WTC11 (cell line): ENCODE measurements around the gene SERPING1. TPM values are rescaled to one million over a fixed set of nuclear protein-coding genes. Genes with fewer than 3 reads are reported as not detected.

Experiments
- ATAC-seq: fragments of 200-7000 bp; cut with Tn5 transposase; 2 replicates; pipeline ENCODE4 v1.10.0; 2021; ENCODE audit warnings: mild to moderate bottlenecking, moderate library complexity
- CTCF ChIA-PET: fragments of 300-600 bp; sonication (Branson Sonifier 250); formaldehyde crosslinking; loops from one replicate; lab custom pipeline; 2021; ENCODE audit warnings: antibody characterized with exemption; lab: Charles Lee
- POLR2A ChIA-PET: fragments of 350-600 bp; sonication (Branson Sonifier 250); formaldehyde crosslinking; loops from one replicate; lab custom pipeline; 2021; ENCODE audit warnings: antibody characterized with exemption; lab: Charles Lee
- DNase-seq: peaks from one replicate; pipeline ENCODE4 v3.0.0; 2021; ENCODE audit warnings: low spot score
- H3K27ac Mint-ChIP-seq: 2 replicates; pipeline ENCODE4 v1.8.0; 2021; ENCODE audit warnings: mixed read lengths
- H3K27me3 Mint-ChIP-seq: 2 replicates; pipeline ENCODE4 v1.8.0; 2021; ENCODE audit warnings: low read depth, mild to moderate bottlenecking, moderate library complexity, mixed read lengths
- H3K36me3 Mint-ChIP-seq: 2 replicates; pipeline ENCODE4 v1.8.0; 2021; ENCODE audit warnings: mixed read lengths
- H3K4me1 Mint-ChIP-seq: 2 replicates; pipeline ENCODE4 v1.8.0; 2022; ENCODE audit warnings: mixed read lengths
- H3K4me3 Mint-ChIP-seq: 2 replicates; pipeline ENCODE4 v1.8.0; 2021; ENCODE audit warnings: mild to moderate bottlenecking, moderate library complexity, mixed read lengths
- H3K9me3 Mint-ChIP-seq: 2 replicates; pipeline ENCODE4 v1.8.0; 2021; ENCODE audit warnings: mixed read lengths
- FOXJ3 ChIP-seq: sonication (generic); formaldehyde crosslinking; IDR thresholded peaks from 2 replicates; pipeline ENCODE4 v1.9.0; 2021; ENCODE audit warnings: missing genetic modification reagents, mild to moderate bottlenecking, borderline replicate concordance
- NFE2L1 ChIP-seq: sonication (generic); formaldehyde crosslinking; IDR thresholded peaks from 2 replicates; pipeline ENCODE4 v1.8.1; 2023; ENCODE audit warnings: missing genetic modification reagents
- NR3C1 ChIP-seq: sonication (generic); formaldehyde crosslinking; conservative IDR thresholded peaks from 2 replicates; pipeline ENCODE4 v1.8.1; 2023; ENCODE audit warnings: low read depth, mild to moderate bottlenecking, missing genetic modification reagents
- SMAD4 ChIP-seq: sonication (generic); formaldehyde crosslinking; IDR thresholded peaks from 2 replicates; pipeline ENCODE4 v1.8.0; 2022; ENCODE audit warnings: mild to moderate bottlenecking, missing genetic modification reagents
- SOX15 ChIP-seq: fragments of 250-450 bp; sonication (Bioruptor Pico); IDR thresholded peaks from 2 replicates; pipeline ENCODE4 v1.9.0; 2021; ENCODE audit warnings: mild to moderate bottlenecking
- SP1 ChIP-seq: sonication (generic); formaldehyde crosslinking; conservative IDR thresholded peaks from 2 replicates; pipeline ENCODE4 v1.8.1; 2022; ENCODE audit warnings: missing genetic modification reagents
- ZNF121 ChIP-seq: sonication (generic); formaldehyde crosslinking; IDR thresholded peaks from 2 replicates; pipeline ENCODE4 v1.8.0; 2023; ENCODE audit warnings: missing genetic modification reagents
- ZNF138 ChIP-seq: sonication (generic); formaldehyde crosslinking; conservative IDR thresholded peaks from 2 replicates; pipeline ENCODE4 v1.8.1; 2022; ENCODE audit warnings: mild to moderate bottlenecking, moderate library complexity, missing genetic modification reagents
- ZNF396 ChIP-seq: fragments of 250-450 bp; sonication (Bioruptor Pico); IDR thresholded peaks from 2 replicates; pipeline ENCODE4 v1.8.0; 2021; ENCODE audit warnings: mild to moderate bottlenecking, moderate library complexity, borderline replicate concordance
- total RNA-seq: library from RNA; stranded (reverse); gene quantifications from 3 replicates; pipeline ENCODE4 v1.2.3, GENCODE V29; 2021
- TF ChIP-seq, protein P1 (sequence below): sonication (generic); formaldehyde crosslinking; IDR thresholded peaks from 2 replicates; pipeline ENCODE4 v1.8.0; 2022; ENCODE audit warnings: mild to moderate bottlenecking, missing genetic modification reagents
- TF ChIP-seq, protein P2 (sequence below): fragments of 200-600 bp; IDR thresholded peaks from 2 replicates; pipeline ENCODE4 v1.8.0; 2022; ENCODE audit warnings: antibody characterized with exemption
- TF ChIP-seq, protein P3 (sequence below): sonication (generic); formaldehyde crosslinking; IDR thresholded peaks from 2 replicates; pipeline ENCODE4 v1.8.1; 2023; ENCODE audit warnings: mild to moderate bottlenecking, missing genetic modification reagents
- TF ChIP-seq, protein P4 (sequence below): fragments of 250-450 bp; sonication (Bioruptor Pico); IDR thresholded peaks from 2 replicates; pipeline ENCODE4 v1.9.0; 2021; ENCODE audit warnings: moderate library complexity, mild to moderate bottlenecking, inconsistent platforms, borderline replicate concordance

The SERPING1 gene
- total RNA-seq, 1 experiment from 2014 or later, result 49.1 TPM

DNA sequence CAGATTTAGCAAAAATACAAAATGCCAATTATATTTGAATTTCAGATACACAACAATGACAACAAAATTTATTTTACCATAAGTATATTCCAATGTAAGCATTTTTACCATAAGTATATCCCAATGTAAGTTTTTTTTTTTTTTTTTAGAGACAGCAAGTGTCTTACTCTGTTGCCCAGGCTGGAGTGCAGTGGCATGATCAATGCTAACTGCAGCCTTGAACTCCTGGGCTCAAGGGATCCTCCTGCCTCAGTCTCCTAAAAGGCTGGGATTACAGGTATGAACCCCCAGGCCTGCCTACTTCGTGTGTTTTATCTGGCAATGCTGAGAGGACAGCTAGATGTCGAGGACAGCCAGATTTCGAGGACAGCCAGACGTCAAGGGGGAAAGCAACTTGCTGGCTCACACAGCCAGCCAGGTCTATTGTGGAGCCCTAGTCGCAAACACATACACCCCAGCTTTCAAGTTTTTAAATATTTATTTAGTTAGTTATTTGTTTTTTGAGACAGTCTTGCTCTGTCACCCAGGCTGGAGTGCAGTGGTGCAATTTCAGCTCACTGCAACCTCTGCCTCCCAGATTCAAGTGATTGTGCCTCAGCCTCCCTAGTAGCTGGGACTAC is 1.1 kb upstream of the SERPING1 start:
- Mint-ChIP-seq H3K36me3 (peaks cover 9% of the 10 kb centered on the region; the same call in 1 of the 2 replicates), H3K27ac (no peak overlapping the region), H3K4me3 (peak overlapping the region; percentile 70; the same call in 1 of the 2 replicates), H3K27me3 (no peaks in the 10 kb centered on the region; the same call in 1 of the 2 replicates), H3K4me1 (peaks cover 35% of the 10 kb centered on the region), H3K9me3 (no peaks in the 10 kb centered on the region)
- ChIA-PET CTCF (interaction anchor here (0.6 to 7.5 kb wide), 9 partner anchors 13 to 347 kb away, joined by 3 to 78 read pairs (median 5); partner anchors contain the start of gene UBE2L6), POLR2A (interaction anchor here (0.6 to 7.3 kb wide), 6 partner anchors 28 to 116 kb away, joined by 3 to 115 read pairs (median 14); partner anchors contain the start of genes MED19, UBE2L6 and YPEL4)
- DNase-seq, result no peak
- ATAC-seq, result no peak
- TF ChIP-seq, protein P1, sequence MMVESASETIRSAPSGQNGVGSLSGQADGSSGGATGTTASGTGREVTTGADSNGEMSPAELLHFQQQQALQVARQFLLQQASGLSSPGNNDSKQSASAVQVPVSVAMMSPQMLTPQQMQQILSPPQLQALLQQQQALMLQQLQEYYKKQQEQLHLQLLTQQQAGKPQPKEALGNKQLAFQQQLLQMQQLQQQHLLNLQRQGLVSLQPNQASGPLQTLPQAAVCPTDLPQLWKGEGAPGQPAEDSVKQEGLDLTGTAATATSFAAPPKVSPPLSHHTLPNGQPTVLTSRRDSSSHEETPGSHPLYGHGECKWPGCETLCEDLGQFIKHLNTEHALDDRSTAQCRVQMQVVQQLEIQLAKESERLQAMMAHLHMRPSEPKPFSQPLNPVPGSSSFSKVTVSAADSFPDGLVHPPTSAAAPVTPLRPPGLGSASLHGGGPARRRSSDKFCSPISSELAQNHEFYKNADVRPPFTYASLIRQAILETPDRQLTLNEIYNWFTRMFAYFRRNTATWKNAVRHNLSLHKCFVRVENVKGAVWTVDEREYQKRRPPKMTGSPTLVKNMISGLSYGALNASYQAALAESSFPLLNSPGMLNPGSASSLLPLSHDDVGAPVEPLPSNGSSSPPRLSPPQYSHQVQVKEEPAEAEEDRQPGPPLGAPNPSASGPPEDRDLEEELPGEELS (CRISPR knock-in tag), result no peak
- TF ChIP-seq, protein P2, sequence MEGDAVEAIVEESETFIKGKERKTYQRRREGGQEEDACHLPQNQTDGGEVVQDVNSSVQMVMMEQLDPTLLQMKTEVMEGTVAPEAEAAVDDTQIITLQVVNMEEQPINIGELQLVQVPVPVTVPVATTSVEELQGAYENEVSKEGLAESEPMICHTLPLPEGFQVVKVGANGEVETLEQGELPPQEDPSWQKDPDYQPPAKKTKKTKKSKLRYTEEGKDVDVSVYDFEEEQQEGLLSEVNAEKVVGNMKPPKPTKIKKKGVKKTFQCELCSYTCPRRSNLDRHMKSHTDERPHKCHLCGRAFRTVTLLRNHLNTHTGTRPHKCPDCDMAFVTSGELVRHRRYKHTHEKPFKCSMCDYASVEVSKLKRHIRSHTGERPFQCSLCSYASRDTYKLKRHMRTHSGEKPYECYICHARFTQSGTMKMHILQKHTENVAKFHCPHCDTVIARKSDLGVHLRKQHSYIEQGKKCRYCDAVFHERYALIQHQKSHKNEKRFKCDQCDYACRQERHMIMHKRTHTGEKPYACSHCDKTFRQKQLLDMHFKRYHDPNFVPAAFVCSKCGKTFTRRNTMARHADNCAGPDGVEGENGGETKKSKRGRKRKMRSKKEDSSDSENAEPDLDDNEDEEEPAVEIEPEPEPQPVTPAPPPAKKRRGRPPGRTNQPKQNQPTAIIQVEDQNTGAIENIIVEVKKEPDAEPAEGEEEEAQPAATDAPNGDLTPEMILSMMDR, result no peak
- TF ChIP-seq NR3C1 (CRISPR knock-in tag) (no peak), NFE2L1 (CRISPR knock-in tag) (no peak), ZNF396 (CRISPR knock-in tag) (no peak), SMAD4 (CRISPR knock-in tag) (no peak), ZNF121 (CRISPR knock-in tag) (peak; percentile 51; the same call in 1 of the 2 replicates), ZNF138 (CRISPR knock-in tag) (no peak), SOX15 (CRISPR knock-in tag) (no peak)

DNA sequence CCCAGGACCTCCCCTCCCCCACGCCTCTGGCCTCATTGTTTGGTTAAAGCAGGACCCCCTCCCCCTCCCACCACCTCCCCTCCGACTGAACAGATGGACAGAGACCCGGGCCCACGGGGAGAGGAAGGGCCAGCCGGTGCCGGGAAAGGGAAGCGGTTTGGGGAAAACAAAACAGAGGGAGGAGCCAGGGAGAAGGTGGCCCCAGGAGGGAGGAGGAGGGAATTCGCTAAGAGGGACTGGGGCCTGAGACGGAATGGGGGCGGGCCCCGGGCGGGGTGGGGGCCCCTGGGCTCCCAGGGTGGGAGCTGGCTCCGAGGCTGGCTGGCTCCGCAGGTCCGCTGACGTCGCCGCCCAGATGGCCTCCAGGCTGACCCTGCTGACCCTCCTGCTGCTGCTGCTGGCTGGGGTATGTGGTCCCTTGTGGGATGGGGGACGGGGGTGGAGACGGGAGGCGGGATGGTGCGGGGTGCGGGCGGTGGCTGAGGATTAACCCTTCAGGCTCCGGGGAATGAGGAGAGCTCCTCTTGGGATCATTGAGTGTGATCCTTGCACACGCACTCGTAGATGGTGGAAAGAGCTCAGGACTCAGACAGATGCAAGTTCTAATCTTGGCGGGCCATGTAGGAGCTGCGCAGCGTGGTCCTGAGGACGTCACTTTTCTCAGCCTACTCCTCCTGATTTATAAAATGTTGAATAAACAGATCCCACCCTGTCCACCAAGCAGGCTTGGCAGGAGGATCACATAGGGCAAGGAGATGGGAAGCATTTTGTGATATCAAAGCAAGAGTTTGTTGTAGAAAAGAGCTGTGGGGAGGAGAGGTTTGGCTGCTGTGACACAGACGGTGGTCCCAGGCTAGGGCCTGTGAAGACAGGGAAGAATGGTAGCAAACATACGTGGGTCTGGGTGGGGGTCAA is 688 bp downstream of the SERPING1 start:
- Mint-ChIP-seq H3K27ac (peak overlapping the region; percentile 38), H3K4me3 (peak overlapping the region; percentile 70), H3K9me3 (no peaks in the 10 kb centered on the region), H3K4me1 (peaks cover 35% of the 10 kb centered on the region), H3K36me3 (peaks cover 14% of the 10 kb centered on the region; the same call in 1 of the 2 replicates), H3K27me3 (no peaks in the 10 kb centered on the region)
- CTCF ChIA-PET, result interaction anchor here (0.5 to 7.5 kb wide), 13 partner anchors 17 to 993 kb away, joined by 3 to 78 read pairs (median 4); partner anchors contain the start of genes RTN4RL2 and UBE2L6
- POLR2A ChIA-PET, result interaction anchor here (0.5 to 7.3 kb wide), 11 partner anchors 27 to 150 kb away, joined by 3 to 115 read pairs (median 8); partner anchors contain the start of gene UBE2L6
- TF ChIP-seq, protein P3, sequence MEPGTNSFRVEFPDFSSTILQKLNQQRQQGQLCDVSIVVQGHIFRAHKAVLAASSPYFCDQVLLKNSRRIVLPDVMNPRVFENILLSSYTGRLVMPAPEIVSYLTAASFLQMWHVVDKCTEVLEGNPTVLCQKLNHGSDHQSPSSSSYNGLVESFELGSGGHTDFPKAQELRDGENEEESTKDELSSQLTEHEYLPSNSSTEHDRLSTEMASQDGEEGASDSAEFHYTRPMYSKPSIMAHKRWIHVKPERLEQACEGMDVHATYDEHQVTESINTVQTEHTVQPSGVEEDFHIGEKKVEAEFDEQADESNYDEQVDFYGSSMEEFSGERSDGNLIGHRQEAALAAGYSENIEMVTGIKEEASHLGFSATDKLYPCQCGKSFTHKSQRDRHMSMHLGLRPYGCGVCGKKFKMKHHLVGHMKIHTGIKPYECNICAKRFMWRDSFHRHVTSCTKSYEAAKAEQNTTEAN (CRISPR knock-in tag), result peak; percentile 72; the same call in 1 of the 2 replicates
- TF ChIP-seq SP1, result peak; percentile 67
- TF ChIP-seq, protein P4, sequence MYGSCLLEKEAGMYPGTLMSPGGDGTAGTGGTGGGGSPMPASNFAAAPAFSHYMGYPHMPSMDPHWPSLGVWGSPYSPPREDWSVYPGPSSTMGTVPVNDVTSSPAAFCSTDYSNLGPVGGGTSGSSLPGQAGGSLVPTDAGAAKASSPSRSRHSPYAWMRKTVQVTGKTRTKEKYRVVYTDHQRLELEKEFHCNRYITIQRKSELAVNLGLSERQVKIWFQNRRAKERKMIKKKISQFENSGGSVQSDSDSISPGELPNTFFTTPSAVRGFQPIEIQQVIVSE (CRISPR knock-in tag), result no peak
- TF ChIP-seq, protein P1 (CRISPR knock-in tag), result 0 out of 2 replicates have a peak, but pooled peaks have one; percentile 19
- TF ChIP-seq FOXJ3, result no peak
- DNase-seq, result peak; percentile 89
- peak; percentile 84 for ATAC-seq
